ENCODE measurements around the gene HRH2. TPM values are rescaled to one million over a fixed set of nuclear protein-coding genes. Genes with fewer than 3 reads are reported as not detected.

Gene HRH2
- total and polyA plus RNA-seq, 2 donors (not counting 1 experiment from before 2014, with no cell fraction given), result 0.46 TPM; not detected in 1

DNA sequence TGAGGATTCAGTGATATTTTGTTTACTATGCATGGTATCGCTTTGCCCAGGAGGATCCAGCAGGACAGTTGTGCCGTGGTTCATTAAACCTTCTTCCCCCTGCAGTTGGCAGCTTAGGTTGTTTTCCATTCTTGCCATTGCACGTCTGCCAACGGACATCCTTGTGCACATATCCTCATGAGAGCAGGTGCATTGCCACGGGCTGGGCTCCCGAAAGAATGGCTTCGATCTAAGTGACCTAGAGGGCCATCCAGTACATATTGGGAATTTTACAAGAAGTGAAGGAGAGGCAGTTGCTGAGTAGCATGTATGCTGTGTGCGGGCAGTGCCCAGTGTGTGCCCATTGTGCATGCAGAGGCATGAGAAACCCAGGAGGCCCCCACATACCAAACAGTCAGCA, 22.1 kb downstream of the HRH2 start:
- ChIA-PET POLR2A (no interaction called here), CTCF (no interaction called here)
- Mint-ChIP-seq H3K4me1 (no peaks in the 10 kb centered on the region), H3K27ac (no peak overlapping the region), H3K27me3 (peaks cover 14% of the 10 kb centered on the region), H3K9me3 (ENCODE audit: insufficient read depth) (no peaks in the 10 kb centered on the region), H3K4me3 (no peak overlapping the region)
- Histone ChIP-seq H3K9ac (ENCODE audit: low read length) (no peak overlapping the region), H2AFZ (ENCODE audit: insufficient read depth, low read depth, low read length, poor library complexity, severe bottlenecking) (no peak overlapping the region), H3K36me3 (replicated peaks in 1 of 2; ENCODE audit: control extremely low read depth in 1 of 2, control insufficient read depth in 1 of 2, extremely low read depth in 1 of 2, insufficient read depth in 2 of 2, low read length in 1 of 2) (no peaks in the 10 kb centered on the region), H3K4me2 (replicated peaks; ENCODE audit: low read depth, low read length, poor library complexity, severe bottlenecking) (no peak overlapping the region), H3K27me3 (replicated peaks in 1 of 4; ENCODE audit: control extremely low read depth in 1 of 4, control insufficient read depth in 3 of 4, insufficient read depth in 4 of 4, low read length in 3 of 4) (no peaks in the 10 kb centered on the region), H3K4me3 (ENCODE audit: control extremely low read depth in 1 of 5, extremely low read depth in 1 of 5, insufficient read depth in 1 of 5, low read depth in 2 of 5, low read length in 4 of 5) (no peak overlapping the region), H3K79me2 (ENCODE audit: control insufficient read depth, insufficient read depth, low read length) (no peaks in the 10 kb centered on the region), H3K4me1 (ENCODE audit: control insufficient read depth in 2 of 2, insufficient read depth in 2 of 2, low read length in 2 of 2) (no peaks in the 10 kb centered on the region), H3K27ac (ENCODE audit: low read length in 2 of 2) (no peak overlapping the region), H3K9me3 (ENCODE audit: control extremely low read depth in 1 of 3, control insufficient read depth in 2 of 3, insufficient read depth in 1 of 3, low read length in 2 of 3) (no peaks in the 10 kb centered on the region), H4K20me1 (ENCODE audit: control insufficient read depth, insufficient read depth, low read length, poor library complexity, severe bottlenecking) (no peaks in the 10 kb centered on the region)
- intact Hi-C loops (cut with micrococcal nuclease), result no loop called here
- ATAC-seq (ENCODE audit: low read depth), result no peak
- TF ChIP-seq EZH2 (IDR thresholded peaks at IDR 0.05; ENCODE audit: borderline replicate concordance, insufficient read depth, low read depth, low read length, poor library complexity, severe bottlenecking), result no peak
- TF ChIP-seq, protein P1, sequence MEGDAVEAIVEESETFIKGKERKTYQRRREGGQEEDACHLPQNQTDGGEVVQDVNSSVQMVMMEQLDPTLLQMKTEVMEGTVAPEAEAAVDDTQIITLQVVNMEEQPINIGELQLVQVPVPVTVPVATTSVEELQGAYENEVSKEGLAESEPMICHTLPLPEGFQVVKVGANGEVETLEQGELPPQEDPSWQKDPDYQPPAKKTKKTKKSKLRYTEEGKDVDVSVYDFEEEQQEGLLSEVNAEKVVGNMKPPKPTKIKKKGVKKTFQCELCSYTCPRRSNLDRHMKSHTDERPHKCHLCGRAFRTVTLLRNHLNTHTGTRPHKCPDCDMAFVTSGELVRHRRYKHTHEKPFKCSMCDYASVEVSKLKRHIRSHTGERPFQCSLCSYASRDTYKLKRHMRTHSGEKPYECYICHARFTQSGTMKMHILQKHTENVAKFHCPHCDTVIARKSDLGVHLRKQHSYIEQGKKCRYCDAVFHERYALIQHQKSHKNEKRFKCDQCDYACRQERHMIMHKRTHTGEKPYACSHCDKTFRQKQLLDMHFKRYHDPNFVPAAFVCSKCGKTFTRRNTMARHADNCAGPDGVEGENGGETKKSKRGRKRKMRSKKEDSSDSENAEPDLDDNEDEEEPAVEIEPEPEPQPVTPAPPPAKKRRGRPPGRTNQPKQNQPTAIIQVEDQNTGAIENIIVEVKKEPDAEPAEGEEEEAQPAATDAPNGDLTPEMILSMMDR (IDR thresholded peaks at IDR 0.05), result no peak
- no peak for DNase-seq
- 92% methylated on average over 7 of the region's 8 CpGs for WGBS (ENCODE audit: insufficient coverage)

GRCh38 chr5:175680463-175680862, 22.6 kb downstream of the HRH2 start:
- no peak overlapping the region for H3K27ac Mint-ChIP-seq

More at GRCh38 chr5:175680463-175680862, 22.6 kb downstream of the HRH2 start:
- Histone ChIP-seq H3K4me1 (ENCODE audit: control insufficient read depth in 2 of 2, insufficient read depth in 2 of 2, low read length in 2 of 2) (no peaks in the 10 kb centered on the region), H3K79me2 (ENCODE audit: control insufficient read depth, insufficient read depth, low read length) (no peaks in the 10 kb centered on the region), H3K9me3 (ENCODE audit: control extremely low read depth in 1 of 3, control insufficient read depth in 2 of 3, insufficient read depth in 1 of 3, low read length in 2 of 3) (no peaks in the 10 kb centered on the region), H4K20me1 (ENCODE audit: control insufficient read depth, insufficient read depth, low read length, poor library complexity, severe bottlenecking) (no peaks in the 10 kb centered on the region), H3K4me3 (ENCODE audit: control extremely low read depth in 1 of 5, extremely low read depth in 1 of 5, insufficient read depth in 1 of 5, low read depth in 2 of 5, low read length in 4 of 5) (no peak overlapping the region), H2AFZ (ENCODE audit: insufficient read depth, low read depth, low read length, poor library complexity, severe bottlenecking) (no peak overlapping the region), H3K27ac (ENCODE audit: low read length in 2 of 2) (no peak overlapping the region), H3K9ac (ENCODE audit: low read length) (no peak overlapping the region), H3K27me3 (replicated peaks in 1 of 4; ENCODE audit: control extremely low read depth in 1 of 4, control insufficient read depth in 3 of 4, insufficient read depth in 4 of 4, low read length in 3 of 4) (no peaks in the 10 kb centered on the region), H3K4me2 (replicated peaks; ENCODE audit: low read depth, low read length, poor library complexity, severe bottlenecking) (no peak overlapping the region), H3K36me3 (replicated peaks in 1 of 2; ENCODE audit: control extremely low read depth in 1 of 2, control insufficient read depth in 1 of 2, extremely low read depth in 1 of 2, insufficient read depth in 2 of 2, low read length in 1 of 2) (no peaks in the 10 kb centered on the region)
- Mint-ChIP-seq H3K4me3 (no peak overlapping the region), H3K4me1 (no peaks in the 10 kb centered on the region), H3K27me3 (peaks cover 14% of the 10 kb centered on the region), H3K9me3 (ENCODE audit: insufficient read depth) (no peaks in the 10 kb centered on the region)
- TF ChIP-seq, protein P1 (IDR thresholded peaks at IDR 0.05), result no peak
- no peak for TF ChIP-seq EZH2 (IDR thresholded peaks at IDR 0.05; ENCODE audit: borderline replicate concordance, insufficient read depth, low read depth, low read length, poor library complexity, severe bottlenecking)
- intact Hi-C loops (cut with micrococcal nuclease), result no loop called here
- ChIA-PET CTCF (no interaction called here), POLR2A (no interaction called here)
- DNase-seq (no peak), ATAC-seq (ENCODE audit: low read depth) (no peak)
- WGBS (ENCODE audit: insufficient coverage), result 75% methylated on average over 7 of the region's 7 CpGs
